IMR-90 (cell line): ENCODE results near the gene PFKFB2. TPM values are rescaled to one million over a fixed set of nuclear protein-coding genes. Genes with fewer than 3 reads are reported as not detected.

Experiments used
- ATAC-seq: fragments of 200-7000 bp; cut with Tn5 transposase; 2 replicates; pipeline ENCODE4 v1.9.1; 2020; ENCODE audit warnings: low read depth, mild to moderate bottlenecking, moderate library complexity
- BruUV-seq: library from RNA; stranded (reverse); fragments of 400-500 nt; replicated peaks from 2 replicates; lab custom pipeline; 2021; lab: Mats Ljungman, UMichigan
- CTCF ChIA-PET: fragments of 300-600 bp; formaldehyde crosslinking; extraction: SDS; loops from one replicate; lab custom pipeline; 2021; ENCODE audit warnings: antibody characterized with exemption; lab: Yijun Ruan, JAX
- POLR2A ChIA-PET: fragments of 300-600 bp; sonication (Branson Sonifier 250); formaldehyde crosslinking; loops from one replicate; lab custom pipeline; 2022; ENCODE audit warnings: antibody characterized with exemption; ENCODE audit not compliant: unreplicated experiment; lab: Charles Lee
- DNase-seq: peaks from one replicate; pipeline ENCODE4 v3.0.0; 2013
- H2AFZ ChIP-seq: replicated peaks from 2 replicates; pipeline ENCODE3; 2013; ENCODE audit warnings: low read length, mild to moderate bottlenecking; ENCODE audit not compliant: poor library complexity
- H2AK5ac ChIP-seq: 2 replicates; pipeline ENCODE4 v1.6.1; 2013; ENCODE audit warnings: low read depth, low read length, inconsistent platforms
- H2AK9ac ChIP-seq: replicated peaks from 2 replicates; pipeline ENCODE3; 2013; ENCODE audit warnings: mild to moderate bottlenecking, low read depth, low read length, moderate library complexity; ENCODE audit not compliant: poor library complexity
- H2BK120ac ChIP-seq: 2 replicates; pipeline ENCODE4 v1.6.1; 2013; ENCODE audit warnings: low read depth, low read length, inconsistent platforms
- H2BK15ac ChIP-seq: 3 replicates; pipeline ENCODE4 v1.6.1; 2013; ENCODE audit warnings: low read depth, low read length, inconsistent platforms
- H2BK20ac ChIP-seq: 2 replicates; pipeline ENCODE4 v1.6.1; 2013; ENCODE audit warnings: low read depth, mild to moderate bottlenecking, inconsistent platforms, low read length, moderate library complexity
- H2BK5ac ChIP-seq: 2 replicates; pipeline ENCODE4 v1.6.1; 2013; ENCODE audit warnings: mild to moderate bottlenecking, low read depth, low read length, inconsistent platforms; ENCODE audit not compliant: poor library complexity, severe bottlenecking
- H3K14ac ChIP-seq: replicated peaks from 2 replicates; pipeline ENCODE4 v1.6.1; 2013; ENCODE audit warnings: low read depth, low read length, inconsistent platforms
- H3K18ac ChIP-seq: 2 replicates; pipeline ENCODE4 v1.6.1; 2013; ENCODE audit warnings: low read depth, low read length, control low read depth
- H3K23ac ChIP-seq: 2 replicates; pipeline ENCODE4 v1.6.1; 2013; ENCODE audit warnings: low read depth, low read length, inconsistent platforms
- H3K27ac ChIP-seq: 2 replicates; pipeline ENCODE4 v1.5.1; 2013; ENCODE audit warnings: mild to moderate bottlenecking, control low read depth, low read length; ENCODE audit not compliant: insufficient read depth
- H3K27me3 ChIP-seq: 2 replicates; pipeline ENCODE4 v1.6.1; 2013; ENCODE audit warnings: low read length; ENCODE audit not compliant: control insufficient read depth, insufficient read depth
- H3K36me3 ChIP-seq: 2 replicates; pipeline ENCODE4 v1.6.1; 2013; ENCODE audit warnings: low read length, mixed read lengths; ENCODE audit not compliant: control insufficient read depth, insufficient read depth
- H3K4ac ChIP-seq: 2 replicates; pipeline ENCODE4 v1.6.1; 2013; ENCODE audit warnings: low read depth, low read length, inconsistent platforms
- H3K4me1 ChIP-seq: 2 replicates; pipeline ENCODE4 v1.6.1; 2013; ENCODE audit warnings: low read length, mixed read lengths; ENCODE audit not compliant: control insufficient read depth, insufficient read depth
- H3K4me2 ChIP-seq: 2 replicates; pipeline ENCODE4 v1.6.1; 2013; ENCODE audit warnings: low read depth, mild to moderate bottlenecking, control low read depth, low read length, moderate library complexity
- H3K4me3 ChIP-seq: 2 replicates; pipeline ENCODE4 v1.5.1; 2013; ENCODE audit warnings: low read depth, mild to moderate bottlenecking, control low read depth, low read length, moderate library complexity; ENCODE audit not compliant: insufficient read depth
- H3K56ac ChIP-seq: 2 replicates; pipeline ENCODE4 v1.6.1; 2013; ENCODE audit warnings: low read length, inconsistent platforms; ENCODE audit not compliant: insufficient read depth; ENCODE audit errors: extremely low read depth
- H3K79me1 ChIP-seq, 2 experiments: 2 replicates each; pipeline ENCODE4 v1.6.1; 2013; ENCODE audit warnings: low read length in 2 of 2, inconsistent platforms in 1 of 2, low read depth in 1 of 2
- H3K9ac ChIP-seq: 2 replicates; pipeline ENCODE4 v1.6.1; 2013; ENCODE audit warnings: low read depth, low read length, control low read depth
- H3K9me1 ChIP-seq: 2 replicates; pipeline ENCODE4 v1.6.1; 2013; ENCODE audit warnings: low read length, inconsistent platforms; ENCODE audit not compliant: insufficient read depth
- H3K9me3 ChIP-seq: 2 replicates; pipeline ENCODE4 v1.6.1; 2013; ENCODE audit warnings: low read length; ENCODE audit not compliant: control insufficient read depth, insufficient read depth
- H4K20me1 ChIP-seq: 2 replicates; pipeline ENCODE4 v1.6.1; 2013; ENCODE audit warnings: low read length, inconsistent platforms; ENCODE audit not compliant: insufficient read depth
- H4K5ac ChIP-seq: 2 replicates; pipeline ENCODE4 v1.6.1; 2013; ENCODE audit warnings: mild to moderate bottlenecking, low read depth, low read length, control low read depth
- H4K8ac ChIP-seq, 2 experiments: 2 replicates each; pipeline ENCODE4 v1.6.1; 2013; ENCODE audit warnings: low read depth in 2 of 2, low read length in 2 of 2, control low read depth in 1 of 2, inconsistent platforms in 1 of 2
- H4K91ac ChIP-seq: 2 replicates; pipeline ENCODE4 v1.6.1; 2013; ENCODE audit warnings: low read depth, low read length, inconsistent platforms; ENCODE audit not compliant: insufficient read depth
- BHLHE40 ChIP-seq: fragments of 150-350 bp; IDR thresholded peaks from 2 replicates; pipeline ENCODE4 v1.6.1; 2016; ENCODE audit warnings: mild to moderate bottlenecking, low read depth, low read length
- CEBPB ChIP-seq: IDR thresholded peaks from 2 replicates; pipeline ENCODE4 v1.6.1; 2012; ENCODE audit warnings: low read depth, low read length, improper control_type of control experiment
- CHD1 ChIP-seq: IDR thresholded peaks from 2 replicates; pipeline ENCODE4 v1.6.1; 2012; ENCODE audit warnings: low read depth, low read length, improper control_type of control experiment
- CTCF ChIP-seq: conservative IDR thresholded peaks from 2 replicates; pipeline ENCODE4 v1.5.1; 2012; ENCODE audit warnings: mild to moderate bottlenecking, low read depth, low read length, improper control_type of control experiment
- ELK1 ChIP-seq: fragments of 150-350 bp; IDR thresholded peaks from 2 replicates; pipeline ENCODE4 v1.6.1; 2016; ENCODE audit warnings: low read depth, mild to moderate bottlenecking, low read length, moderate library complexity, borderline replicate concordance
- FOS ChIP-seq: fragments of 150-350 bp; IDR thresholded peaks from 2 replicates; pipeline ENCODE4 v1.6.1; 2016; ENCODE audit warnings: low read depth, low read length
- MAFK ChIP-seq: IDR thresholded peaks from 2 replicates; pipeline ENCODE4 v1.6.1; 2012; ENCODE audit warnings: low read depth, low read length, improper control_type of control experiment
- MAZ ChIP-seq: IDR thresholded peaks from 2 replicates; pipeline ENCODE4 v1.6.1; 2012; ENCODE audit warnings: low read depth, mild to moderate bottlenecking, low read length, improper control_type of control experiment, moderate library complexity, borderline replicate concordance
- MXI1 ChIP-seq: IDR thresholded peaks from 2 replicates; pipeline ENCODE4 v1.6.1; 2012; ENCODE audit warnings: low read depth, mild to moderate bottlenecking, low read length, moderate library complexity, borderline replicate concordance
- NFE2L2 ChIP-seq: fragments of 150-350 bp; IDR thresholded peaks from 2 replicates; pipeline ENCODE4 v1.6.1; 2016; ENCODE audit warnings: low read depth, mild to moderate bottlenecking, low read length
- POLR2A ChIP-seq: IDR thresholded peaks from 2 replicates; pipeline ENCODE4 v1.6.1; 2012; ENCODE audit warnings: mild to moderate bottlenecking, low read depth, low read length
- RAD21 ChIP-seq: IDR thresholded peaks from 2 replicates; pipeline ENCODE4 v1.6.1; 2012; ENCODE audit warnings: low read length, improper control_type of control experiment
- RCOR1 ChIP-seq: IDR thresholded peaks from 2 replicates; pipeline ENCODE4 v1.6.1; 2012; ENCODE audit warnings: mild to moderate bottlenecking, low read length, improper control_type of control experiment; ENCODE audit not compliant: insufficient replicate concordance
- RFX5 ChIP-seq: IDR thresholded peaks from 2 replicates; pipeline ENCODE4 v1.8.0; 2012; ENCODE audit warnings: low read depth, mild to moderate bottlenecking, low read length, moderate library complexity
- SMC3 ChIP-seq: fragments of 150-350 bp; IDR thresholded peaks from 2 replicates; pipeline ENCODE4 v1.6.1; 2016; ENCODE audit warnings: low read depth, mild to moderate bottlenecking, antibody characterized with exemption, low read length, moderate library complexity
- USF2 ChIP-seq: fragments of 150-350 bp; IDR thresholded peaks from 2 replicates; pipeline ENCODE4 v1.6.1; 2017; ENCODE audit warnings: mild to moderate bottlenecking, antibody characterized with exemption, low read length, low read depth
- WGBS, 2 experiments: methylation state at CpG; one replicate each; pipeline versions ENCODE4 v1.1.5 to v1.1.7; 2013; ENCODE audit warnings: missing lambda C conversion rate in 2 of 2; ENCODE audit not compliant: insufficient read length in 1 of 2; ENCODE audit errors: extremely low coverage in 2 of 2; 5-methylcytosine and 5-hydroxymethylcytosine counted together
- dilution Hi-C: fragments of 300-500 bp; cut with HindIII; formaldehyde crosslinking; loops from one replicate; pipeline ENCODE4 v1.14.3; 2018; ENCODE audit warnings: low sequenced_read_pairs; ENCODE audit not compliant: unreplicated experiment
- in situ Hi-C: fragments of 300-500 bp; cut with MboI; formaldehyde crosslinking; loops from 3 replicates; pipeline ENCODE4 v1.14.3; 2019; ENCODE audit warnings: low sequenced_read_pairs, inconsistent platforms, mixed read lengths
- intact Hi-C: fragments of 100-400 bp; cut with micrococcal nuclease; formaldehyde crosslinking; loops from 2 replicates; pipeline ENCODE4 v1.10.0; 2022
- polyA plus RNA-seq, 3 experiments: library from polyadenylated mRNA; depleted of rRNA; stranded (reverse); fragments of >200 nt; gene quantifications; 2 replicates each; pipeline ENCODE4 v1.2.3, GENCODE V29; 2012; ENCODE audit warnings: low replicate concordance in 1 of 3
- total RNA-seq: library from RNA; depleted of rRNA; stranded (reverse); fragments of >200 nt; gene quantifications from 2 replicates; pipeline ENCODE4 v1.2.3, GENCODE V29; 2012

The PFKFB2 gene
- total and polyA plus RNA-seq, 2 of the 4 experiments (the other 2 are of a cell fraction): 0.62 to 1.3 TPM

- TF ChIP-seq RCOR1 (no peak), POLR2A (no peak), CEBPB (no peak), CHD1 (no peak), USF2 (no peak), CTCF (no peak), SMC3 (no peak), RAD21 (no peak), NFE2L2 (no peak), MAZ (no peak), FOS (no peak), MXI1 (no peak), ELK1 (no peak), MAFK (no peak), RFX5 (no peak), BHLHE40 (no peak)
- H3K14ac ChIP-seq: no peak overlapping the region
- ATAC-seq (no peak), DNase-seq (no peak)
- no peak overlapping the region for H3K4me2 ChIP-seq
- POLR2A ChIA-PET: no interaction called here
- H3K56ac ChIP-seq: no peak overlapping the region
- H3K27me3 ChIP-seq: peaks cover 7% of the 10 kb centered on the region
- H2AK9ac ChIP-seq: no peak overlapping the region
- dilution Hi-C loops: no loop called here
- H3K23ac ChIP-seq: no peak overlapping the region
- CTCF ChIA-PET: no interaction called here
- H3K18ac ChIP-seq: no peak overlapping the region
- H3K9me3 ChIP-seq: no peaks in the 10 kb centered on the region
- H4K20me1 ChIP-seq: no peaks in the 10 kb centered on the region
- H3K79me1 ChIP-seq: no peaks in the 10 kb centered on the region
- H4K5ac ChIP-seq: no peak overlapping the region
- no peak overlapping the region for H2AK5ac ChIP-seq
- in situ Hi-C loops: no loop called here
- no peak overlapping the region for H3K4me3 ChIP-seq
- no peak overlapping the region for H2BK120ac ChIP-seq
- no peak overlapping the region for H3K27ac ChIP-seq
- no peak overlapping the region for H4K8ac ChIP-seq
- H4K91ac ChIP-seq: no peak overlapping the region
- no peak overlapping the region for H3K9ac ChIP-seq
- intact Hi-C loops: no loop called here
- BruUV-seq: no TSS peak
- H3K36me3 ChIP-seq: no peaks in the 10 kb centered on the region
- no peak overlapping the region for H2BK5ac ChIP-seq
- WGBS, 2 experiments: 83% methylated on average over 3 of the region's 6 CpGs; no CpG with 5 or more reads in 1 of the 2 experiments
- no peak overlapping the region for H2BK15ac ChIP-seq
- no peaks in the 10 kb centered on the region for H3K4me1 ChIP-seq
- no peak overlapping the region for H3K4ac ChIP-seq
- H2AFZ ChIP-seq: no peak overlapping the region
- no peaks in the 10 kb centered on the region for H3K9me1 ChIP-seq
- no peak overlapping the region for H2BK20ac ChIP-seq
Measured at GRCh38 chr1:207056673-207057072, 3.6 kb downstream of the PFKFB2 start.
